ENCODE data around the gene OR13C2.
"Not testable (repeated sequence)": the region's sequence is repeated elsewhere in the genome, so short reads cannot be mapped to it uniquely, and the experiment has no call there.

DNA sequence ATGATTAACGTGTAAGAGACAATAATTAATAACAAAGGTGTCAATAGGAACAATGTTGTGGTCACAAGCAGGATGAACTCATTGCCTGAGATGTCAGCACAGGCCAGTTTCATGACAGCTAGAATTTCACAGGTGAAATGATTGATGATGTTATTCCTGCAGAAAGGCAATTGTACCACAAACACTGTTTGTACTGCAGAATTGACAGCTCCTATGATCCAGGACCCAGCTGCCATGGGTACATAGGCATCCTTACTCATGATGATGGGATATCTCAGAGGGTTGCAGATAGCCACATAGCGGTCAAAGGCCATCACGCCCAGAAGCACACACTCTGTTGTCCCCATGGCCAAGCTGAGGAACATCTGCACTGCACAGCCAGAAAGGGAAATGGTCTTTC is 6.7 kb downstream of the OR13C2 start:
- TF ChIP-seq POLR2AphosphoS5 (IDR thresholded peaks at IDR 0.05): not testable (repeated sequence)
- TF ChIP-seq, protein P1, sequence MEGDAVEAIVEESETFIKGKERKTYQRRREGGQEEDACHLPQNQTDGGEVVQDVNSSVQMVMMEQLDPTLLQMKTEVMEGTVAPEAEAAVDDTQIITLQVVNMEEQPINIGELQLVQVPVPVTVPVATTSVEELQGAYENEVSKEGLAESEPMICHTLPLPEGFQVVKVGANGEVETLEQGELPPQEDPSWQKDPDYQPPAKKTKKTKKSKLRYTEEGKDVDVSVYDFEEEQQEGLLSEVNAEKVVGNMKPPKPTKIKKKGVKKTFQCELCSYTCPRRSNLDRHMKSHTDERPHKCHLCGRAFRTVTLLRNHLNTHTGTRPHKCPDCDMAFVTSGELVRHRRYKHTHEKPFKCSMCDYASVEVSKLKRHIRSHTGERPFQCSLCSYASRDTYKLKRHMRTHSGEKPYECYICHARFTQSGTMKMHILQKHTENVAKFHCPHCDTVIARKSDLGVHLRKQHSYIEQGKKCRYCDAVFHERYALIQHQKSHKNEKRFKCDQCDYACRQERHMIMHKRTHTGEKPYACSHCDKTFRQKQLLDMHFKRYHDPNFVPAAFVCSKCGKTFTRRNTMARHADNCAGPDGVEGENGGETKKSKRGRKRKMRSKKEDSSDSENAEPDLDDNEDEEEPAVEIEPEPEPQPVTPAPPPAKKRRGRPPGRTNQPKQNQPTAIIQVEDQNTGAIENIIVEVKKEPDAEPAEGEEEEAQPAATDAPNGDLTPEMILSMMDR (IDR thresholded peaks at IDR 0.05): not testable (repeated sequence)

Data from upper lobe of left lung (tissue), 4 donors.